IMR-90 (cell line): ENCODE results near the gene PHAX. TPM values are rescaled to one million over a fixed set of nuclear protein-coding genes. Genes with fewer than 3 reads are reported as not detected.

Experiments
- ATAC-seq: fragments of 200-7000 bp; cut with Tn5 transposase; 2 replicates; pipeline ENCODE4 v1.9.1; 2020; ENCODE audit warnings: low read depth, mild to moderate bottlenecking, moderate library complexity
- BruUV-seq: library from RNA; stranded (reverse); fragments of 400-500 nt; replicated peaks from 2 replicates; lab custom pipeline; 2021; lab: Mats Ljungman, UMichigan
- CTCF ChIA-PET: fragments of 300-600 bp; formaldehyde crosslinking; extraction: SDS; loops from one replicate; lab custom pipeline; 2021; ENCODE audit warnings: antibody characterized with exemption; lab: Yijun Ruan, JAX
- POLR2A ChIA-PET: fragments of 300-600 bp; sonication (Branson Sonifier 250); formaldehyde crosslinking; loops from one replicate; lab custom pipeline; 2022; ENCODE audit warnings: antibody characterized with exemption; ENCODE audit not compliant: unreplicated experiment; lab: Charles Lee
- DNase-seq: peaks from one replicate; pipeline ENCODE4 v3.0.0; 2013
- H2AFZ ChIP-seq: replicated peaks from 2 replicates; pipeline ENCODE3; 2013; ENCODE audit warnings: low read length, mild to moderate bottlenecking; ENCODE audit not compliant: poor library complexity
- H2AK5ac ChIP-seq: 2 replicates; pipeline ENCODE4 v1.6.1; 2013; ENCODE audit warnings: low read depth, low read length, inconsistent platforms
- H2AK9ac ChIP-seq: replicated peaks from 2 replicates; pipeline ENCODE3; 2013; ENCODE audit warnings: mild to moderate bottlenecking, low read depth, low read length, moderate library complexity; ENCODE audit not compliant: poor library complexity
- H2BK120ac ChIP-seq: 2 replicates; pipeline ENCODE4 v1.6.1; 2013; ENCODE audit warnings: low read depth, low read length, inconsistent platforms
- H2BK15ac ChIP-seq: 3 replicates; pipeline ENCODE4 v1.6.1; 2013; ENCODE audit warnings: low read depth, low read length, inconsistent platforms
- H2BK20ac ChIP-seq: 2 replicates; pipeline ENCODE4 v1.6.1; 2013; ENCODE audit warnings: low read depth, mild to moderate bottlenecking, inconsistent platforms, low read length, moderate library complexity
- H2BK5ac ChIP-seq: 2 replicates; pipeline ENCODE4 v1.6.1; 2013; ENCODE audit warnings: mild to moderate bottlenecking, low read depth, low read length, inconsistent platforms; ENCODE audit not compliant: poor library complexity, severe bottlenecking
- H3K14ac ChIP-seq: replicated peaks from 2 replicates; pipeline ENCODE4 v1.6.1; 2013; ENCODE audit warnings: low read depth, low read length, inconsistent platforms
- H3K18ac ChIP-seq: 2 replicates; pipeline ENCODE4 v1.6.1; 2013; ENCODE audit warnings: low read depth, low read length, control low read depth
- H3K23ac ChIP-seq: 2 replicates; pipeline ENCODE4 v1.6.1; 2013; ENCODE audit warnings: low read depth, low read length, inconsistent platforms
- H3K27ac ChIP-seq: 2 replicates; pipeline ENCODE4 v1.5.1; 2013; ENCODE audit warnings: mild to moderate bottlenecking, control low read depth, low read length; ENCODE audit not compliant: insufficient read depth
- H3K27me3 ChIP-seq: 2 replicates; pipeline ENCODE4 v1.6.1; 2013; ENCODE audit warnings: low read length; ENCODE audit not compliant: control insufficient read depth, insufficient read depth
- H3K36me3 ChIP-seq: 2 replicates; pipeline ENCODE4 v1.6.1; 2013; ENCODE audit warnings: low read length, mixed read lengths; ENCODE audit not compliant: control insufficient read depth, insufficient read depth
- H3K4ac ChIP-seq: 2 replicates; pipeline ENCODE4 v1.6.1; 2013; ENCODE audit warnings: low read depth, low read length, inconsistent platforms
- H3K4me1 ChIP-seq: 2 replicates; pipeline ENCODE4 v1.6.1; 2013; ENCODE audit warnings: low read length, mixed read lengths; ENCODE audit not compliant: control insufficient read depth, insufficient read depth
- H3K4me2 ChIP-seq: 2 replicates; pipeline ENCODE4 v1.6.1; 2013; ENCODE audit warnings: low read depth, mild to moderate bottlenecking, control low read depth, low read length, moderate library complexity
- H3K4me3 ChIP-seq: 2 replicates; pipeline ENCODE4 v1.5.1; 2013; ENCODE audit warnings: low read depth, mild to moderate bottlenecking, control low read depth, low read length, moderate library complexity; ENCODE audit not compliant: insufficient read depth
- H3K56ac ChIP-seq: 2 replicates; pipeline ENCODE4 v1.6.1; 2013; ENCODE audit warnings: low read length, inconsistent platforms; ENCODE audit not compliant: insufficient read depth; ENCODE audit errors: extremely low read depth
- H3K79me1 ChIP-seq, 2 experiments: 2 replicates each; pipeline ENCODE4 v1.6.1; 2013; ENCODE audit warnings: low read length in 2 of 2, inconsistent platforms in 1 of 2, low read depth in 1 of 2
- H3K9ac ChIP-seq: 2 replicates; pipeline ENCODE4 v1.6.1; 2013; ENCODE audit warnings: low read depth, low read length, control low read depth
- H3K9me1 ChIP-seq: 2 replicates; pipeline ENCODE4 v1.6.1; 2013; ENCODE audit warnings: low read length, inconsistent platforms; ENCODE audit not compliant: insufficient read depth
- H3K9me3 ChIP-seq: 2 replicates; pipeline ENCODE4 v1.6.1; 2013; ENCODE audit warnings: low read length; ENCODE audit not compliant: control insufficient read depth, insufficient read depth
- H4K20me1 ChIP-seq: 2 replicates; pipeline ENCODE4 v1.6.1; 2013; ENCODE audit warnings: low read length, inconsistent platforms; ENCODE audit not compliant: insufficient read depth
- H4K5ac ChIP-seq: 2 replicates; pipeline ENCODE4 v1.6.1; 2013; ENCODE audit warnings: mild to moderate bottlenecking, low read depth, low read length, control low read depth
- H4K8ac ChIP-seq, 2 experiments: 2 replicates each; pipeline ENCODE4 v1.6.1; 2013; ENCODE audit warnings: low read depth in 2 of 2, low read length in 2 of 2, control low read depth in 1 of 2, inconsistent platforms in 1 of 2
- H4K91ac ChIP-seq: 2 replicates; pipeline ENCODE4 v1.6.1; 2013; ENCODE audit warnings: low read depth, low read length, inconsistent platforms; ENCODE audit not compliant: insufficient read depth
- BHLHE40 ChIP-seq: fragments of 150-350 bp; IDR thresholded peaks from 2 replicates; pipeline ENCODE4 v1.6.1; 2016; ENCODE audit warnings: mild to moderate bottlenecking, low read depth, low read length
- CEBPB ChIP-seq: IDR thresholded peaks from 2 replicates; pipeline ENCODE4 v1.6.1; 2012; ENCODE audit warnings: low read depth, low read length, improper control_type of control experiment
- CHD1 ChIP-seq: IDR thresholded peaks from 2 replicates; pipeline ENCODE4 v1.6.1; 2012; ENCODE audit warnings: low read depth, low read length, improper control_type of control experiment
- ELK1 ChIP-seq: fragments of 150-350 bp; IDR thresholded peaks from 2 replicates; pipeline ENCODE4 v1.6.1; 2016; ENCODE audit warnings: low read depth, mild to moderate bottlenecking, low read length, moderate library complexity, borderline replicate concordance
- FOS ChIP-seq: fragments of 150-350 bp; IDR thresholded peaks from 2 replicates; pipeline ENCODE4 v1.6.1; 2016; ENCODE audit warnings: low read depth, low read length
- MAFK ChIP-seq: IDR thresholded peaks from 2 replicates; pipeline ENCODE4 v1.6.1; 2012; ENCODE audit warnings: low read depth, low read length, improper control_type of control experiment
- MAZ ChIP-seq: IDR thresholded peaks from 2 replicates; pipeline ENCODE4 v1.6.1; 2012; ENCODE audit warnings: low read depth, mild to moderate bottlenecking, low read length, improper control_type of control experiment, moderate library complexity, borderline replicate concordance
- MXI1 ChIP-seq: IDR thresholded peaks from 2 replicates; pipeline ENCODE4 v1.6.1; 2012; ENCODE audit warnings: low read depth, mild to moderate bottlenecking, low read length, moderate library complexity, borderline replicate concordance
- NFE2L2 ChIP-seq: fragments of 150-350 bp; IDR thresholded peaks from 2 replicates; pipeline ENCODE4 v1.6.1; 2016; ENCODE audit warnings: low read depth, mild to moderate bottlenecking, low read length
- POLR2A ChIP-seq: IDR thresholded peaks from 2 replicates; pipeline ENCODE4 v1.6.1; 2012; ENCODE audit warnings: mild to moderate bottlenecking, low read depth, low read length
- RAD21 ChIP-seq: IDR thresholded peaks from 2 replicates; pipeline ENCODE4 v1.6.1; 2012; ENCODE audit warnings: low read length, improper control_type of control experiment
- RCOR1 ChIP-seq: IDR thresholded peaks from 2 replicates; pipeline ENCODE4 v1.6.1; 2012; ENCODE audit warnings: mild to moderate bottlenecking, low read length, improper control_type of control experiment; ENCODE audit not compliant: insufficient replicate concordance
- RFX5 ChIP-seq: IDR thresholded peaks from 2 replicates; pipeline ENCODE4 v1.8.0; 2012; ENCODE audit warnings: low read depth, mild to moderate bottlenecking, low read length, moderate library complexity
- SMC3 ChIP-seq: fragments of 150-350 bp; IDR thresholded peaks from 2 replicates; pipeline ENCODE4 v1.6.1; 2016; ENCODE audit warnings: low read depth, mild to moderate bottlenecking, antibody characterized with exemption, low read length, moderate library complexity
- USF2 ChIP-seq: fragments of 150-350 bp; IDR thresholded peaks from 2 replicates; pipeline ENCODE4 v1.6.1; 2017; ENCODE audit warnings: mild to moderate bottlenecking, antibody characterized with exemption, low read length, low read depth
- WGBS, 2 experiments: methylation state at CpG; one replicate each; pipeline versions ENCODE4 v1.1.5 to v1.1.7; 2013; ENCODE audit warnings: missing lambda C conversion rate in 2 of 2; ENCODE audit not compliant: insufficient read length in 1 of 2; ENCODE audit errors: extremely low coverage in 2 of 2; 5-methylcytosine and 5-hydroxymethylcytosine counted together
- dilution Hi-C: fragments of 300-500 bp; cut with HindIII; formaldehyde crosslinking; loops from one replicate; pipeline ENCODE4 v1.14.3; 2018; ENCODE audit warnings: low sequenced_read_pairs; ENCODE audit not compliant: unreplicated experiment
- in situ Hi-C: fragments of 300-500 bp; cut with MboI; formaldehyde crosslinking; loops from 3 replicates; pipeline ENCODE4 v1.14.3; 2019; ENCODE audit warnings: low sequenced_read_pairs, inconsistent platforms, mixed read lengths
- intact Hi-C: fragments of 100-400 bp; cut with micrococcal nuclease; formaldehyde crosslinking; loops from 2 replicates; pipeline ENCODE4 v1.10.0; 2022
- polyA plus RNA-seq, 3 experiments: library from polyadenylated mRNA; depleted of rRNA; stranded (reverse); fragments of >200 nt; gene quantifications; 2 replicates each; pipeline ENCODE4 v1.2.3, GENCODE V29; 2012; ENCODE audit warnings: low replicate concordance in 1 of 3
- total RNA-seq: library from RNA; depleted of rRNA; stranded (reverse); fragments of >200 nt; gene quantifications from 2 replicates; pipeline ENCODE4 v1.2.3, GENCODE V29; 2012
- TF ChIP-seq, protein P1 (sequence below): conservative IDR thresholded peaks from 2 replicates; pipeline ENCODE4 v1.5.1; 2012; ENCODE audit warnings: mild to moderate bottlenecking, low read depth, low read length, improper control_type of control experiment

Gene PHAX
- total and polyA plus RNA-seq, 2 of the 4 experiments (the other 2 are of a cell fraction) = 32.5 to 46.4 TPM

DNA sequence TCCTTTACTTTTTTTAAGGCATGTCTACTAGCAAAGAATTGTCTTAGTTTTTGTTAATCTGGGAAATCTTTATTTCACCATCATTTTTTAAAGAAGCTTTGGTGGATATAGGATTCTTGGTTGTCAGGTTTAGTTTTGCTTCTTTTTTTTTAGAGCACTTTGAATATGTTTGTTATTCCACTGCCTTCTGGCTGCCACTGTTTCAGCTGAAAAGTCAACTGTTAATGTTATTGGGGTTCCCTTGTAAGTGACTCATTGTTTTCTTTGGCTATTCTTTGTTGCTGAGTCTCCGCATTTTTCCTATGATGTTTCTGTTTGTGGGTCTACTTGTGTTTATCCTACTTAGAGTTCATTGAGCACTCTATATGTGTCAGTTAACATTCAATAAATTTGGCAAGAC lies 44.4 kb downstream of the PHAX start:
- Histone ChIP-seq H3K4me3 (no peak overlapping the region), H4K20me1 (no peaks in the 10 kb centered on the region), H3K23ac (no peak overlapping the region), H4K8ac (no peak overlapping the region), H3K9ac (no peak overlapping the region), H2BK15ac (no peak overlapping the region), H2AK9ac (no peak overlapping the region), H2BK120ac (no peak overlapping the region), H2AFZ (no peak overlapping the region), H3K4me1 (no peaks in the 10 kb centered on the region; the same call in 1 of the 2 replicates), H3K27me3 (no peaks in the 10 kb centered on the region; the same call in 1 of the 2 replicates), H3K18ac (no peak overlapping the region), H3K9me3 (peaks cover 2% of the 10 kb centered on the region; the same call in 1 of the 2 replicates), H3K36me3 (no peaks in the 10 kb centered on the region), H3K56ac (no peak overlapping the region), H3K9me1 (peaks cover 4% of the 10 kb centered on the region; the same call in 1 of the 2 replicates), H3K4me2 (no peak overlapping the region), H3K4ac (no peak overlapping the region), H4K91ac (no peak overlapping the region), H2AK5ac (no peak overlapping the region), H2BK20ac (no peak overlapping the region), H3K79me1 (no peaks in the 10 kb centered on the region), H3K14ac (no peak overlapping the region), H4K5ac (no peak overlapping the region), H2BK5ac (no peak overlapping the region), H3K27ac (no peak overlapping the region)
- in situ Hi-C loops = no loop called here
- WGBS, 2 experiments = no CpG with 5 or more reads among the region's 1 CpG
- ATAC-seq (no peak), DNase-seq (no peak)
- CTCF ChIA-PET = no interaction called here
- intact Hi-C loops = no loop called here
- POLR2A ChIA-PET = no interaction called here
- dilution Hi-C loops = no loop called here
- BruUV-seq = no TSS peak
- TF ChIP-seq POLR2A = no peak
- TF ChIP-seq MAFK = no peak
- no peak for TF ChIP-seq SMC3
- no peak for TF ChIP-seq FOS
- no peak for TF ChIP-seq ELK1
- TF ChIP-seq USF2 = no peak
- TF ChIP-seq, protein P1, sequence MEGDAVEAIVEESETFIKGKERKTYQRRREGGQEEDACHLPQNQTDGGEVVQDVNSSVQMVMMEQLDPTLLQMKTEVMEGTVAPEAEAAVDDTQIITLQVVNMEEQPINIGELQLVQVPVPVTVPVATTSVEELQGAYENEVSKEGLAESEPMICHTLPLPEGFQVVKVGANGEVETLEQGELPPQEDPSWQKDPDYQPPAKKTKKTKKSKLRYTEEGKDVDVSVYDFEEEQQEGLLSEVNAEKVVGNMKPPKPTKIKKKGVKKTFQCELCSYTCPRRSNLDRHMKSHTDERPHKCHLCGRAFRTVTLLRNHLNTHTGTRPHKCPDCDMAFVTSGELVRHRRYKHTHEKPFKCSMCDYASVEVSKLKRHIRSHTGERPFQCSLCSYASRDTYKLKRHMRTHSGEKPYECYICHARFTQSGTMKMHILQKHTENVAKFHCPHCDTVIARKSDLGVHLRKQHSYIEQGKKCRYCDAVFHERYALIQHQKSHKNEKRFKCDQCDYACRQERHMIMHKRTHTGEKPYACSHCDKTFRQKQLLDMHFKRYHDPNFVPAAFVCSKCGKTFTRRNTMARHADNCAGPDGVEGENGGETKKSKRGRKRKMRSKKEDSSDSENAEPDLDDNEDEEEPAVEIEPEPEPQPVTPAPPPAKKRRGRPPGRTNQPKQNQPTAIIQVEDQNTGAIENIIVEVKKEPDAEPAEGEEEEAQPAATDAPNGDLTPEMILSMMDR = no peak
- no peak for TF ChIP-seq MAZ
- TF ChIP-seq RAD21 = no peak
- TF ChIP-seq MXI1 = no peak
- no peak for TF ChIP-seq CEBPB
- no peak for TF ChIP-seq NFE2L2
- no peak for TF ChIP-seq CHD1
- no peak for TF ChIP-seq BHLHE40
- TF ChIP-seq RCOR1 = no peak
- TF ChIP-seq RFX5 = no peak
